ENCODE measurements around the gene C1QTNF4.
"Not testable (repeated sequence)": the region's sequence is repeated elsewhere in the genome, so short reads cannot be mapped to it uniquely, and the experiment has no call there.

Gene C1QTNF4

DNA sequence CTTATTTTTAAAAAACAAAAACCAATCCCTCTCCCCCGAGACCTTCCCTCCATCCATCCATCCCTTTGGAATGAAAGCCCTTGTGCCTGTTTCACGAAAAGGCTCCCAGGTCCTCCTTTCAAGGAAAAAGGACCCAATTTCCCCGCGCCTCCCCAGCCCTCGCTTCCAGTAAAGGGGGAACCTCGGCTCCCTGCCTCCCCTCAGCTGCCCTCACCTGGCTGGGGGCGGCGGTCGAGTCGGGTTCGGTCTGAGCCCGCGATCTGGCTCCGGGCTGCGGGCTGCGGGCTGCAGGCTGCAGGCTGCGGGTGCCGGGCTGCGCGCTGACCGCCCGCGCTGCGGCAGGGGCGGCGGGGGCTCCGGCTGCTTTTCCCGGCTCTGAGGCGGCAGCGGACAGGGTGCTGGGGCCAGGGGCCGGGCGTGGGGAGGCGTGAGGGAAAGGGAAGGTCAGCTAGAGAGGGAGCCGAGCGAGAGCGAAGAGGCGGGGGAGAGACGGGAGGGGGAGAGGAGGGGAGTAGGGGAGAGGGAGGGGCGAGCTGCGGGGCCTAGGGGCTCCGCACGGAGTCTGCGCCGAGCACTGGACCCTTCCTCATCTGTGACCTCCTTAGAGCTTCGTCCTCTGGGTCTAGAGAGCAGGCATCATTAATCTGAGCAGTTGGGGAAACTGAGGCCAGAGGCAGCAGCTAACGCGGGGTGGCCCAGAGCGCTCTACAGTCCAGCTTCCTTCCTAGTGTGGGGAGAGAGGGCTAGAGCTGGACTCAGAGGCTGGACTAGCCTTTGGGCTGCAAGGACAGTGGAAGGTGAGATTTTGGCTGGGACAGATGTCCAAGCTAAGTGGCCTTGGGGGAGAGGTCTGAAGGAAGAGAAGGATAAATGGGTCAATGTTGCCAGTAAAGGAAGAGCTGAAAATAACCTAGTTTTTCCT is at the start of gene C1QTNF4:
TSS of gene C1QTNF4 (minus strand) at position 478 of the 922 bp plus-strand sequence. CDS start 3,601 bp downstream, outside the sequence.
- DNase-seq: no peak

DNA sequence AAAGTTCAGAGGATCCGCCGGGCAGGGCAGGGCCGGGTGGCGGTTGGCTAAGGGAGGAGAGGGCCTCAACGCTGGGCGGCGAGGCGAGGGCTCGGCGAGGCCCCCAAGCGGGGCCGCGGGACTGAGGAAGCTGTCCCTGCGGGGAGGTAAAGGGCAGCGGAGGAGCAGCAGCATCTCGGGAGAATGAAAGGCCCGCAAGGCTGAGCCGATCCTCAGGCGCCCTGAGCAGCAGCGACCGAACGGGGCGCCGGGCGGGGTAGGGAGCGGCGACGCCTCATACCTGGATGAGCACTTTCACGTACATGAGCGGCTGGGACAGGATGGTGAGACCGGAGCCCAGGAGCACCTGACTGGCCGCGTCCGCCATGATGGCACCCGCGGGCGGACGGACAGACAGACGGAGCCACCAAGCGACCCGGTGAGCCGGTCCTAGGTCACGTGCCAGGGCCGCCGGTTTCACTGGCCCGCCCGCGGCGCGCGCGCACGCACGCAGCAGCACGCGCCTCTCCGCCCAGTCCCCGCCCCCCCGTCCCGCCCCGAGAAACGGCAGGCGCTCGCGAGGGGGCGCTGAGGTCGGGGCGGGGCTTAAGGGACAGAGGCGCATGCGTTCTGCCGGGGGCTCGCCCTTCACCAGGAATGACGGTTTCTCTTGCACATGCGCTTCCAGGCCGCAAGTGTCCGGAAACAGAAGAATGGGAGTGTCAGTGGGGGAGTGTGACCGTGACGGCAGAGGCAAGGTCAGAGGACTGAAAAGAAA is 48.1 kb upstream of the C1QTNF4 start, which contains the start of gene MTCH2:
TSS of gene MTCH2 (minus strand) at position 461 of the 757 bp plus-strand sequence. CDS start at position 367, 94 bp downstream.
- peak; percentile 97 for DNase-seq

DNA sequence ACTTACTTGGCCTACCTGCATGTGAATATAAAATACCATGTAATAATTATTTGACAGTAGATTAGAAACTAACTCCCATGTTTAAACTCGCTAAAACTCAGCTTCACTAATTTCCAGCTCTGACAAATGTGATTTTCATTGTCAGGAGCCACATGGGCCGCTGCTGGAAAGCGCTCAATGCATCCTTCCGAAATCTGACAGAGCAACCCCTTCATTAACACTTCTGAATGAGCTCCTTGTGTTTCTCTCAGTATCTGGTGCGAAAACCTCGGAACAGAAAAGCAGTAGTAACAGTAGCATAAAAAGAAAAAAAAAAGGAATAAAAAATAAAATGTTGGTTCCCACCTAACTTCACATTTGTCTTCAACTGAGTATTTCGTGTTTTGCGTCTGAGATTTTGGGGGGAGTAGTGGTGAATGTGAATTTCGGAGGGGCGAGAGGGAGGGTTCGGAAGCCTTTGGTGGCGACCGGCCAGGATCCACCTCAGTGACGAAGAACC is 47.4 kb upstream of the C1QTNF4 start:
- DNase-seq: no peak

DNA sequence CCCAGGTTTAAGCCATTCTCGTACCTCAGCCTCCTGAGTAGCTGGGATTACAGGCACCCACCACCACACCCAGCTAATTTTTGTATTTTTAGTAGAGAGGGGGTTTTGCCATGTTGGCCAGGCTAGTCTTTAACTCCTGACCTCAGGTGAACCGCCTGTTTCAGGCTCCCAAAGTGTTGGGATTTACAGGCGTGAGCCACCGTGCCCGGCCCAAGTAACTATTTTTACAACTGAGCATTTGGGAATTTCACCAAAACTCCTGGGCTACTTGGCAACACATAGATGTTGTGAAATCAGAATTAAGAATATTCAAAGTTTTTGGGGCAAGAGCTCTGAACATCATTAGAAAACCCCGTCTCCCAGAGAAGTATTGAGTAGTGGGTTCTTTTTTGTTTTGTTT is 46.3 kb upstream of the C1QTNF4 start:
- DNase-seq: not testable (repeated sequence)

DNA sequence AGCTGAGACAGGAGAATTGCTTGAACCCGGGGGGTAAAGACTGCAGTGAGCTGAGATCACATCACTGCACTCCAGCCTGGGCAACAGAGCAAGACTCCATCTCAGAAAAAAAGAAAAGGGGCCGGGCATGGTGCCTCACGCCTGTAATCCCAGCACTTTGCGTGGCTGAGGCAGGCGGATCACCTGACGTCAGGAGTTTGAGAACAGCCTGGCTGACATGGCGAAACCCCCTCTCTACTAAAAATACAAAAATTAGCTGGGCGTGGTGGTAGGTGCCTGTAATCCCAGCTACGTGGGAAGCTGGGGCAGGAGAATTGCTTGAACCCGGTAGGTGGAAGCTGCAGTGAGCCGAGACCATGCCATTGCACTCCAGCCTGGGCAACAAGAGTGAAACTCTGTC is 42.1 kb upstream of the C1QTNF4 start:
- DNase-seq: not testable (repeated sequence)

DNA sequence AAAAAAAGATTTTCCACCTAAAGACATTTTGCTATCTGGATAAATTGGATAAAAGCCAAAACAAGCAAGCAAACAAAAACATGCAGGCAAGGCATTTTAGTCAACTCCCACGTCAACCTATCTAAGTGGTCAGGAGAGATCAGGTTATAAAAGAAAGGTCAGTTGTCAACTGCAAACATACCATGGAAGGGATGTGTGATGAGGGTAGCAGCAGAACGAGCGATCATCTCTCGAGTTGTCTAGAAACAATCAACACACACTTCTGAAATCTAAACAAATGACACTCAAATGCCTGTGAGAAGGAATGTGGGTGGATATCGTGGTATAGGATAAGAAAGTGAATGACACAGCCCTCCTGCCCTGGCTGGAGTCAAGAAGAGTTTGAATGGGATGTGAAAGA is 37.3 kb upstream of the C1QTNF4 start:
- no peak for DNase-seq

DNA sequence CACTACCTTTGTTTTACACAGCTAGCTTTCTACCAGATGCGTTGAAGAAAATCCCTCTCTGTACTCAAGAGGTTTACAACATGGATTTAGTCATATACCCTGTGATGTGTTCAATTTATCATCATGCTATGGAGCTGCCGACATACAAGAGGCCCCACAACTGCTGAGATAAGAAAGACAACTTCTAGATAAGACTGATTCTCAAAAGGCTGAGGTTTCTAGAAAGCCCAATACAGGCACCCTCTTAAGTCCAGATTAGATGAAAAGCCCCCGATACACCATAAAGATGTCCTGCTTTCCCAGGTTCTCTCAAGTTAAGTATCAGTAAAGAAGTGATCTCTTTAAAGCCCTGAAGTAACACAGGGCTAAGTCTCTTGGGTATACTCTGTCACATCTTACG is 33.8 kb upstream of the C1QTNF4 start:
- no peak for DNase-seq

DNA sequence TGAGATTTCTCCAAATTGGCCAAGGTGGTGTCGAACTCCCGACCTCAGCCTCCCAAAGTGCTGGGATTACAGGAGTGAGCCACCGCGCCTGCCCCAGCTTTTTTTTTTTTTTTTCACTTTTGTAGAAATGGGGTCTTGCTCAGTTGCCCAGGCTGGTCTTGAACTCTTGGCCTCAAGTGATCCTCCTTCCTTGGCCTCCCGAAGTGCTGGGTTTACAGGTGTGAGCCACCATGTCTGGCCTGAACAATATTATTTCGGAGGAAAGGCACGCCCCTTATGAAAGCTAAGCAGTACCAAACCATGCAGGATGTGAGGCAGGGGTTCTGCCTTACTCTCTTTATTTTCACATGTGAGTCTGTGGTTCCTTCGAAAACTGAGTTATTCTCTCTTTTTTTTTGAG is 32.0 kb upstream of the C1QTNF4 start:
- no peak for DNase-seq

DNA sequence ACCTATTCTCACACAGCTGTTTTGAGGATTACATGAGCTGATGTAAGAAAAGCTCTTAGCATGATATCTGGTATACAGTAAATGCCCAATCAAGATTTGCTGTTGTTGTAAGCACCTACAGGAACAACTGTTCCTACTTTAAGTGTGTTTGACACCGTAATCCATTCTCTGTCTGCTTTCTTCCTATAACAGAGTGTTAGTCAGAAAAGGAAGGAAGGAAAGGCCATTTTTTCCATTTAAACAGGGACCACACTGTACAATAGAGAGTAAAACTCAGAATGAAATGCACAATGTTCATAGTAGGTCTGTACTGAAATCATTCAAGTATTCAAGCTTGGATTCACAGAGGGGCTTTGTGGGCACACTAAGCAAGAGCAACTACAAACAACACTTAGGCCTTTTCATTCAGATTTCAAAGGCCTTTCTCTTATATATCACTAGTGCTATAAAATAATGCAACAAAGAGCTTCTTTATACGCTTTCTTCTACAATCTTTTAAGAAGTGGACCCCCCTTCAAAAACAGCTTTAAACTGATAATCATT is 26.7 kb upstream of the C1QTNF4 start:
- DNase-seq: no peak

DNA sequence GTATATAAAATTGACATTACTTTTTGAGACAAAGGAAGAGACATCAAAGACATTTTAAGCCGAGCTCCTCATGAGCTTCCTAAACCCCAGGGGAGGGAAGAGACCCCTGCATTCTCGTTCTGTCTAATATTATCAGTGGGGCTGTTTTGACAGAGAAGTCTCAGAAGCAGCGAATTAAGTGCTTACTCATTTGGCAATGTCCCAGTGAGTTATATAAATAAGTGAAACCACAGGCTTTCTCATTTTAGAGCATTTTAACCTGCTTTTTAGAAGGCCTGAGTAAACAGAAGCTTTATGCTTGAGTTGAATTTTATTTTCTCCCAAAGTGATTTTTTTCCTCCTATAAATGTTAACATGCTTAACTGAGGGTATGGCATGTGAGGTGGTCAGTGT is 23.2 kb upstream of the C1QTNF4 start:
- peak; percentile 65 for DNase-seq

DNA sequence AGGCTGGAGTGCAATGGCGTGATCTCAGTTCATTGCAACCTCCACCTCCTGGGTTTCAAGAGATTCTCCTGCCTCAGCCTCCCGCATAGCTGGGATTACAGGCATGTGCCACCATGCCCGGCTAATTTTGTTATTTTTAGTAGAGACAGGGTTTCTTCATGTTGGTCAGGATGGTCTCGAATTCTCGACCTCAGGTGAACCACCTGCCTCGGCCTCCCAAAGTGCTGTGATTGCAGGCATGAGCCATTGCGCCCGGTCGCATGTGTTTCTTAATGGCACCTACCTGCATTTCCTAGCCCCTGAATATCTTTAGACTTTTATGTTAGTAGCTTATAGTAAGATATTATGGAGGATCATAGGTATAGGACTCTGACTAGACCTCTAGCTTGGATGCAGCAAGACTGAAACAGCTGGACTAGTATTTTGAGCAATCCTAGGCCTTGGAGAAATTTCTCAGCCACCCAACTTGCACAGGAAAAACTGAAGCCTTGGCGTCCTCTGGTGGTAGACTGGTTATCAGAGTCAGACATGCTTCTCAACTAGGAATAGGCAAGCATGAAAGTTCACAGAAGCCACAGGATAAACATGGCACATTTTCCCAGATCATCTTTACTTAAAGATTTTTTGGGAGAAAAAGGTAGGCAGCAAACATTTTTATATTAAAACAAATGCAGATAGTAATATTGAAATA is 22.7 kb upstream of the C1QTNF4 start:
- DNase-seq: peak; percentile 67

DNA sequence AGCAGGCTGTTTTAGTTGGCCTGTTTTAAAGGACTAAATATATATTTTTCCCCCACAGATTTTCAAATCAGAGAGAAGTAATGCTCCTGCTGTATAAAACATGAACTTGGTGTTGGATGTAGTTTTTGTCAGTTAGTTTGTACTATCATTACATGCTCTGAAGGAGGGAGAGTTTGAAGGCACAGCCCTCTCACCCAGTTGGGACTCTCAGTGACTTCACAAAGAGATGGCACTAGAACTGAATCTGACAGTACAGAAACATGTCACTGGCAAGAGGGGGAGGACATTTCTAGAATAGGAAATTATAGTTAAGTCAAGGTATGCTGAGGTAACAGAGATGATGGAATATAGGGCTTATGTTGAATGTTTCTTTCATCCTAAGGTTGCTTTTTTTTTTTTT is 21.0 kb upstream of the C1QTNF4 start:
- DNase-seq: no peak

DNA sequence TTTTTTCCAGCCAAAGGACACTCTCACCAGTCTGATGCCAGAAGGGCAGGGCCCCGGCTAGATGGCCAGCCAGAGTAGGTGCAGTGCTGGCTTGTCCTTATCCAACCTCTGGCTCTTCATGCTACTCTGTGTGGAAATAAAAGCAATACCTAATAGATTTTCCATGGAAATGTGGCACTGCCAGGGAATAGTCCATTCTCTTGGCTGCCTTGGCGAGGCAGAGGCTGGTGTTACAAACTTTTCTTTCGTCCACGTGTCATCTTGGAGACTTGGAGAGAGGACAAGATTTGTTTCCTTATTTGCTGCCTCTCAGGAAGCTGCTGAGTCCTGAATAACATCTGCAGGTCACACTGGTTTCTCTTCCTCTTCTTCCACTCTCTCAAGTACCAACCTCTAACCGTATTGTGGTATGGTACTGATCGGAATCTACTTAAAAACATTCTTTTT is 17.2 kb upstream of the C1QTNF4 start:
- DNase-seq: no peak

DNA sequence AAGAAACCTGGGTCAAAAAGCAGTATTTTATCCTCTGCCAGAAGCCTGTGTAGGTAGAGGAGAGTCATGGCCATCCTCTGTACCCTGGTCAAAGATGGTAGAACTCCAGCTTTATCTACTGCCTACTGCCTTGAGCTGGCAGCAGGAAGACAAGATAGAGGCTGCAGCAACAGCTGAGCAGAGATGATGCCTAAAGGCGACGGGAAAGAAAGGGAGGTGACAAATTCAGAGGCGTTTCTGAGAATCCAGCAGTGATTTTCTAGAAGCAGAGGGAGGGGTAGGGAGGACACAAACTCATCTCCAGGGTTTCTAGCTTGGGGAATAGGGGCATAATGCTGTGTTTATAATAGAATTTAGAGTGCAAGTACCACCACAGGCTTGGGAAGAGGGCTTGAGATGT is 15.5 kb upstream of the C1QTNF4 start:
- no peak for DNase-seq

DNA sequence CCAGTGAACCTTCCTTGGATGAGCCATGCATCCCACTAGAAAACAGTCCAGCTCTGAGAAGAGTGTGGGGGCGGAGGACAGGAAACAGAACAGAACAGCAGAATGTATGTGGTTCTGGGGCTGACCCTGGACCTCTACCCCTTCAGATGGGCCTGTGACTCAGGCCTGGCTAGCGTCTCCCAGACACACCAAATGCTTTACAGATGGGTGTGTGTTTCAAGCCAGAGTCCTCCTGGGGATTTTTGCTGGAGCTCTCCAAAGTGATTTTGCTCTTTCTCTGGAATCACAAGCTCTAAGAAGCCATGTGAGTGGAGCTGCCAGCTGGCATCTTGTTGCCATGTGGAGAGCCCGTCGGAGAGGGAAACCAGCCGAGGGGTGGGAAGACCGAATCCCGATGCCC is 13.2 kb upstream of the C1QTNF4 start:
- DNase-seq: peak; percentile 48

DNA sequence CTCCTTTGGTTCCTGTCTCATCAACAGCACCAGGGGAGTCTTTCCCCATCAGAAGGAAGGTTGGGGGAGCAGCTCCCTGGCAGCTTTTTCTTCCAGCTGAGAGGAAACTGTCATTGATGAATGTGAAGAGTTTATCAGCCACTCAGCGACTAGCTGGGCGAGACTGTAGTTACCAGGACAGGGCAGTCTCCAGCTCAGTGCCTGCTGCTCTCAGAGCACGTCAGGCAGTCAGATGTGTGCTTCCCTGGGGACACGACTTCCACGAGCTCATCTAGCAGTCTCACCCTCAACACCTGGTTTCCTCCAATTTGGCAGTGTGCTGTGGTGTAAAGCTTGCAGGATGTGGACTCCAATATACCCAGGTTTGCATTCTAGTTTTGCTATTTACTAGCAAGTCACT is 12.5 kb upstream of the C1QTNF4 start:
- no peak for DNase-seq

DNA sequence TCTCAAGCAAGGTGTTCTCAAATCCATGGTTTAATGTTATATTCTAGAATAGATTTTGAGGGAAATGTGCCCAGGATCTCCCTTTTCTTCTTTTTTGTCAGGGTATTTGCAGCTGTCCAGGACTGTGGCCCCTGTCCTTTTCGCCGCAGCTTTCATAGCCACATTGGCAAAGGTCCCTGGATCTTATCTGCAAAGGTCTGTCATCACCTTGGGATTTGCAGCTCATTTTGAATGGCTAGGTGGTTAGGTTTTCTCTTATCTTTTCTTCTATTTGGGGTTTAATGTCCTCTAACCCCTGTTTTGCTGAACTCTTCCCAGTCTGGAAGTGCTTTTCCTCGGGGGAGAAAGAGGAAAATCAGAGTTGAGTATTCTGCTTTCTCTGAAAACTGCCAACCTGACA is 11.7 kb upstream of the C1QTNF4 start:
- no peak for DNase-seq

DNA sequence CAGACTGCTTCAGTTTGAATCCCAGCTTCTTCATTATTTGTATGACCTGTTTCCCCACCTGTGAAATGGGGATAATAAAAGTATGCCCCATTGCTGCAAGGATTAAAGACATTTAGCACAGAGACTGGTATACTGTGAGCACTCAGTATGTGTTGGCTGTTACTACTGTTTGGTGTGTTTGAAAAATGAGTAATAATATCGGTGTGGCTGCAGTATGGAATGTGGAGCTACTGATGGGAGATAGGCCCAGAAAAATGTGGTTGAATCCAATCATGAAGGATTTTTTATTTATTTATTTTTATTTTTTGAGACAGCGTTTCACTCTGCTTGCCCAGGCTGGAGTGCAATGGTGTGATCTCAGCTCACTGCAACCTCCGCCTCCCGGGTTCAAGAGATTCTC is 9.1 kb upstream of the C1QTNF4 start:
- no peak for DNase-seq

DNA sequence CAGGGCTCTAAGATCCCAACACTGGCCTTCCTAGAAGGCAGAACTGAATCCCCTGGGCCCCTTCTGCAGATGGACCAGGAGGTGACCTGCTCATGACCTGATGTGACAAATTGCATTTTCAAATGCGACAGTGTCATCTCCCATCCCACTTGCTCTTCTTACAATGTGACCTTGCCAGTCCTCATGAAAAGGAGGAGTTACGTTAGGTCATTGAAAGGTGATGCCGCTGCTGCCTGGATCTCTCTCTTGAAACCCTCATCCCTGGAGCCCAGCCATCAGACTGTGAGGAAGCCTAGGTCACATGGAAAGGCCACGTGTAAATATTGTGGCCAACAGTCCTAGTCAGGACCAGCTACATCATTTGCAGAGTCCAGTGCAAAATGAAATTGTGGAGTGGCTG is 5.7 kb upstream of the C1QTNF4 start:
- no peak for DNase-seq

DNA sequence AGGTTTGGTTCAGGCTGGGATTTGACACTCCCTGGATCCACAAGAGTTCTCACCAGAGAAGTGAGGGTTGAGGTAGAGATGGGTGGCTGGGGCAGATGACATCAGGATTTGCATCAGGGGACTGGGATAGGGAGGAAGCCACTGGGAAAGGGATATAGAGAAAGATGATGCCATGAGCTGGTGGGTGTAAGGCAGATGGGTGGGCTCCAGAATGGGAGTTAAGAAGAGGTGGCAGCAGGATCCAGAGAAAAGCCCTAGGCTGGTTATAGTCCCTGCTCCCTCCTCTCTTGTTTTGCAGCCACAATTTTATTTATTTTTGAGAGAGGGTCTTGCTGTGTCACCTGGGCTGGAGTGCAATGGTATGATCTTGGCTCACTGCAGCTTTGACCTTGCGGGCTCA is 1.8 kb upstream of the C1QTNF4 start:
- DNase-seq: no peak

DNA sequence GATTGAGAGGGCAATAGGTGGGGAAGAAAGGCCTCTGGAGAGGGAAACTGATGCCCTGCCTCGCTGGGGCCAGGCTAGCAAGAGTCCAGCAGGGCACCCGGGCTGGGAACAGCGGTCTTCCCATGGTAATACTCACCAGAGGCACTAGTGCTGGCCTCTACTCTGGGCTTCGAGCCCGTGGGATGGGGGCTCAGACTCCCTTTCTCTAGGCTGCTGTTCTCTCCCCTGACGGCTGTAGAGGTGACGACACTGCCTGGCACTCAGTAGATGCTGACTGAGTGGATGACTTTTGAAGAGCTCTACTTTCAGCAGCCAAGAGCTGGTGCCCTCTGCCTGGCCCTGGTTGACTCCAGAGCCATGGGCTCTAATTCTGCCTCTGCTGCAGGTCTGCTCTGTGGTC is 818 bp upstream of the C1QTNF4 start:
- no peak for DNase-seq

DNA sequence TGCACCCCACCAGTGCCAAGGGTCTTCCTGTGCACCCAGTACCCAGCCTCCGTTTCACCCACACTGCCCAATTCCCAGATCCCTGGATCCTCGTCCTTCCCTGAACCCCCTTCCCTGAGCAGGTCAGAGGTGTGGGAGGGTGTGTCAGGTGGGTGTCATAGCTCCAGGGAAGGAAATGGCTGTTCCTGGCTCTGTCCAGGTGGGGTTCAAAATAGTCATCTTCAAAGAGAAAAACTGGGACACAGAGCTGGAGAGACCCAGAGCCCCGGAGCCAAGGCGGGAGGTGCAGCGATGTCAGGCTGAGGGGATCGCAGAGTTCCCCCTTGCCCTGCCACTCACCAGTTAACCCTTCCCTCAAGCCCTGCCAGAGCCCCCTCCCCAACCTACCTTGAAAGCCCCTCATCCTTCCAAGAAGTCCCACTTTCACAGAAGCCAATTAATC is 698 bp downstream of the C1QTNF4 start:
- no peak for DNase-seq

DNA sequence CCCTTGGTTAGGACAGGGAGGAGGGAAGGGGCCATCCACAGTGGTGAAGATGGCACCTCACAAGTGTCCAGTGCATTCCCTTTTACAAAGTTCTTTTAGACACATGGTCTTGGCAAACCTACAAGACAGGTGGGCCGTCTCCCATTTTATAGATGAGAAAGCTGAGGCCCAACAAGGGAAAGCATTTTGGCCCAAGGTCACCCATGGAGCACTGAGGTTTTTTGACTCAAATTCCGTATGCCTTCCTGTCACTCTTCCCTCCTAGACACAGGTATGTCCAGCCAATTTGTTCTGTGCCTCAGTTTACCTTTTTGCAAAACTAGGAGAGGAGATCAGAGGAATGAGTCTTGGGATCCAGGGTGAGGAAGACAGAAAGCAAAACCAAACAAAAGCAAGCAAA is 1.2 kb downstream of the C1QTNF4 start:
- no peak for DNase-seq
